HCT116 (cell line): ENCODE measurements around the gene GGT6. TPM values are rescaled to one million over a fixed set of nuclear protein-coding genes. Genes with fewer than 3 reads are reported as not detected.

Experiments used
- ATAC-seq: fragments of 200-7000 bp; cut with Tn5 transposase; 2 replicates; pipeline ENCODE4 v1.9.1; 2020; ENCODE audit warnings: mild to moderate bottlenecking, moderate library complexity
- BruUV-seq: library from RNA; stranded (reverse); fragments of 400-500 nt; replicated peaks from 2 replicates; lab custom pipeline; 2021; lab: Mats Ljungman, UMichigan
- CTCF ChIA-PET: fragments of 300-600 bp; sonication (Branson Sonifier 250); formaldehyde crosslinking; loops from one replicate; lab custom pipeline; 2021; ENCODE audit warnings: antibody characterized with exemption; lab: Charles Lee
- POLR2A ChIA-PET: fragments of 300-600, 350-600 bp; sonication (Branson Sonifier 250); formaldehyde crosslinking; loops from one replicate; lab custom pipeline; 2021; ENCODE audit warnings: antibody characterized with exemption; lab: Charles Lee
- RAD21 ChIA-PET, 2 experiments: fragments of 300-600 bp; sonication (Branson Sonifier 250); formaldehyde crosslinking; loops; one replicate each; lab custom pipeline; 2023; ENCODE audit warnings: low total read pairs in 2 of 2; ENCODE audit not compliant: uncharacterized antibody in 2 of 2, unreplicated experiment in 2 of 2, low non-redundant PET in 1 of 2; lab: Charles Lee
- DNase-seq: peaks from one replicate; pipeline ENCODE4 v3.0.0-alpha.2; 2010; ENCODE audit warnings: low read depth, low spot score
- H2AFZ ChIP-seq: fragments of 200-600 bp; shearing (Covaris generic), sonication (generic); 2 replicates; pipeline ENCODE4 v1.6.1; 2017; ENCODE audit warnings: low read depth, mixed run types, mixed read lengths, antibody characterized with exemption, low read length; ENCODE audit not compliant: poor library complexity, severe bottlenecking
- H3K27ac ChIP-seq: 2 replicates; pipeline ENCODE4 v1.5.1; 2012; ENCODE audit warnings: low read depth, low read length
- H3K27me3 ChIP-seq: fragments of 200-600 bp; sonication (generic); 2 replicates; pipeline ENCODE4 v1.6.1; 2016; ENCODE audit warnings: mixed run types, low read length, mixed read lengths; ENCODE audit not compliant: insufficient read depth
- H3K36me3 ChIP-seq, 2 experiments: fragments of 200-500 bp in 1 of 2; fragments of 200-600 bp in 1 of 2; sonication (Bioruptor generic) in 1 of 2; sonication (generic) in 1 of 2; 2 replicates each; pipeline versions ENCODE4 v1.5.1 to v1.6.1; 2014 to 2016; ENCODE audit warnings: low read length in 2 of 2, inconsistent platforms in 1 of 2, mixed read lengths in 1 of 2, mixed run types in 1 of 2; ENCODE audit not compliant: insufficient read depth in 2 of 2, control insufficient read depth in 1 of 2
- H3K4me1 ChIP-seq, 2 experiments: fragments of 200-600 bp in 1 of 2; sonication (generic) in 1 of 2; 2 replicates each; pipeline versions ENCODE4 v1.5.1 to v1.6.1; 2012 to 2017; ENCODE audit warnings: low read length in 2 of 2, inconsistent platforms in 1 of 2, mild to moderate bottlenecking in 1 of 2, mixed read lengths in 1 of 2, mixed run types in 1 of 2, moderate library complexity in 1 of 2; ENCODE audit not compliant: insufficient read depth in 2 of 2, control insufficient read depth in 1 of 2
- H3K4me2 ChIP-seq: fragments of 200-600 bp; sonication (generic); 2 replicates; pipeline ENCODE4 v1.6.1; 2017; ENCODE audit warnings: mixed run types, low read length, mixed read lengths
- H3K4me3 ChIP-seq, 2 experiments: fragments of 200-600 bp in 1 of 2; sonication (generic) in 1 of 2; replicated peaks in 1 of 2; 2 replicates each; pipeline ENCODE4 v1.5.1; 2011 to 2016; ENCODE audit warnings: low read length in 2 of 2, control low read depth in 1 of 2, low read depth in 1 of 2, mild to moderate bottlenecking in 1 of 2, mixed read lengths in 1 of 2, mixed run types in 1 of 2
- H3K79me2 ChIP-seq: fragments of 200-600 bp; sonication (generic); 2 replicates; pipeline ENCODE4 v1.6.1; 2017; ENCODE audit warnings: mild to moderate bottlenecking, mixed run types, low read length, moderate library complexity, mixed read lengths; ENCODE audit not compliant: insufficient read depth
- H3K9ac ChIP-seq: fragments of 200-600 bp; sonication (generic); 2 replicates; pipeline ENCODE4 v1.6.1; 2016; ENCODE audit warnings: low read length, mixed read lengths
- H3K9me2 ChIP-seq: fragments of 200-600 bp; sonication (generic), shearing (Covaris generic); 2 replicates; pipeline ENCODE4 v1.6.1; 2017; ENCODE audit warnings: mixed run types, mild to moderate bottlenecking, moderate library complexity; ENCODE audit not compliant: insufficient read depth
- H3K9me3 ChIP-seq, 2 experiments: fragments of 200-500 bp in 1 of 2; fragments of 200-600 bp in 1 of 2; sonication (Bioruptor generic) in 1 of 2; sonication (generic) in 1 of 2; 2 replicates each; pipeline ENCODE4 v1.6.1; 2014 to 2017; ENCODE audit warnings: low read length in 2 of 2, mixed read lengths in 2 of 2, inconsistent platforms in 1 of 2, low read depth in 1 of 2, mild to moderate bottlenecking in 1 of 2, mixed run types in 1 of 2, moderate library complexity in 1 of 2; ENCODE audit not compliant: control insufficient read depth in 1 of 2, insufficient read depth in 1 of 2
- H4K20me1 ChIP-seq: fragments of 200-600 bp; sonication (generic), shearing (Covaris generic); 2 replicates; pipeline ENCODE4 v1.6.1; 2017; ENCODE audit warnings: mixed run types, mild to moderate bottlenecking, moderate library complexity; ENCODE audit not compliant: insufficient read depth
- ATF3 ChIP-seq: IDR thresholded peaks from 2 replicates; pipeline ENCODE4 v1.6.1; 2012
- CTCF ChIP-seq, 3 experiments: fragments of 200-600 bp in 1 of 3; sonication (generic) in 1 of 3; IDR thresholded peaks in 2 of 3; conservative IDR thresholded peaks in 1 of 3; 2 replicates each; pipeline ENCODE4 v1.5.1; 2012 to 2017; ENCODE audit warnings: low read depth in 2 of 3, low read length in 2 of 3, antibody characterized with exemption in 1 of 3, borderline replicate concordance in 1 of 3, control low read depth in 1 of 3, mild to moderate bottlenecking in 1 of 3, mixed read lengths in 1 of 3, mixed run types in 1 of 3, moderate library complexity in 1 of 3; ENCODE audit not compliant: insufficient read depth in 1 of 3
- EGR1 ChIP-seq: IDR thresholded peaks from 2 replicates; pipeline ENCODE4 v1.6.1; 2012; ENCODE audit warnings: low read depth
- ELF1 ChIP-seq: IDR thresholded peaks from 2 replicates; pipeline ENCODE4 v1.6.1; 2012; ENCODE audit warnings: low read depth, borderline replicate concordance
- EZH2 ChIP-seq: fragments of 200-600 bp; sonication (generic); IDR thresholded peaks from 2 replicates; pipeline ENCODE4 v1.6.1; 2017; ENCODE audit warnings: antibody characterized with exemption, mixed run types
- FOSL1 ChIP-seq: IDR thresholded peaks from 2 replicates; pipeline ENCODE4 v1.6.1; 2012; ENCODE audit warnings: low read depth
- RAD21 ChIP-seq: IDR thresholded peaks from 2 replicates; pipeline ENCODE4 v1.6.1; 2012; ENCODE audit warnings: low read depth, mild to moderate bottlenecking
- ZBTB33 ChIP-seq: IDR thresholded peaks from 2 replicates; pipeline ENCODE4 v1.6.1; 2011; ENCODE audit warnings: mild to moderate bottlenecking, low read length, moderate library complexity; ENCODE audit not compliant: insufficient replicate concordance; ENCODE audit errors: extremely low read depth
- ZNF274 ChIP-seq: fragments of 200-500 bp; sonication (Bioruptor generic); IDR thresholded peaks from 2 replicates; pipeline ENCODE4 v1.6.1; 2014; ENCODE audit warnings: mild to moderate bottlenecking, low read depth, low read length, inconsistent platforms
- intact Hi-C: fragments of 100-400 bp; cut with micrococcal nuclease; formaldehyde crosslinking; loops from 2 replicates; pipeline ENCODE4 v1.10.0; 2022
- total RNA-seq: library from RNA; stranded (reverse); gene quantifications from one replicate; pipeline ENCODE4 v1.2.1, GENCODE V29; 2021; ENCODE audit not compliant: unreplicated experiment

The GGT6 gene
- total RNA-seq, 1 experiment from 2014 or later, result 0.10 TPM

GRCh38 chr17:4598776-4599504 is 38.6 kb upstream of the GGT6 start:
- Histone ChIP-seq H3K79me2 (no peaks in the 10 kb centered on the region), H3K9me3 (no peaks in the 10 kb centered on the region), H3K4me3 (no peak overlapping the region), H3K27me3 (no peaks in the 10 kb centered on the region), H3K4me1 (no peaks in the 10 kb centered on the region), H3K9me2 (no peaks in the 10 kb centered on the region), H3K27ac (no peak overlapping the region), H3K36me3 (no peaks in the 10 kb centered on the region), H3K9ac (no peak overlapping the region), H4K20me1 (no peaks in the 10 kb centered on the region), H2AFZ (no peak overlapping the region), H3K4me2 (no peak overlapping the region)
- DNase-seq (no peak), ATAC-seq (no peak)
- TF ChIP-seq EZH2 (no peak), ELF1 (no peak), CTCF (IDR thresholded peaks at IDR 0.05 in 2 of 3, conservative IDR thresholded peaks at IDR 0.05 in 1 of 3; ENCODE audit: borderline replicate concordance in 1 of 3, insufficient read depth in 1 of 3, low read depth in 2 of 3, low read length in 2 of 3) (no peak), FOSL1 (no peak), ZNF274 (no peak), EGR1 (no peak), ZBTB33 (no peak), RAD21 (no peak), ATF3 (no peak)
- intact Hi-C loops, result no loop called here
- ChIA-PET RAD21 (no interaction called here), CTCF (interaction anchor here (0.9 kb wide), 1 partner anchor 32 kb away, joined by 3 read pairs; no protein-coding TSS in a partner anchor), POLR2A (no interaction called here)
- no TSS peak for BruUV-seq
